VCaP (cell line): ENCODE results near the gene ALPL.

Source experiments
- H3K27ac ChIP-seq: fragments of 450-650 bp; 2 replicates; pipeline ENCODE4 v1.5.1; 2017
- TF ChIP-seq, protein P1 (sequence below): fragments of 450-650 bp; conservative IDR thresholded peaks from 2 replicates; pipeline ENCODE4 v1.5.1; 2017; ENCODE audit warnings: mild to moderate bottlenecking, moderate library complexity

The ALPL gene

DNA sequence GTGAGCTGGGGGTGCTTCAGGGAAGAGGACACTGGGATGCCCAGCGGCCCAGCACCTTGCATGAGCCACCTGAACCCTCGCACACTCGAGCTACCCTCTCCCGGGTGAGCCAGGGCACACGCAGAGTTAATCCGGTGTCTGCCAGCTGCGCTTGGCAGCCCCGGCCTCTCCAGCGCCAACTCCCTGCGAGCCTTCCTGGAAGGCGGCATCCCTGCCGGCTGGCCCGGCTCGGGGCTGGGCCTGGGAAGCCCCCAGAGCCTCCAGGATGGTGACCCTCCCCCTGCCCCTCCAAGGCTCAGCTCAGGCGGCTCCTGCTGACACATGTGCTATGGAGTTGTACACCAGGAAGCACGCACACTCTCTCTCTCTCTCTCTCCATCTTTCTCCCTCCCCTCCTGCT, 111.3 kb downstream of the ALPL start:
- H3K27ac ChIP-seq = peak overlapping the region; percentile 99
- TF ChIP-seq, protein P1, sequence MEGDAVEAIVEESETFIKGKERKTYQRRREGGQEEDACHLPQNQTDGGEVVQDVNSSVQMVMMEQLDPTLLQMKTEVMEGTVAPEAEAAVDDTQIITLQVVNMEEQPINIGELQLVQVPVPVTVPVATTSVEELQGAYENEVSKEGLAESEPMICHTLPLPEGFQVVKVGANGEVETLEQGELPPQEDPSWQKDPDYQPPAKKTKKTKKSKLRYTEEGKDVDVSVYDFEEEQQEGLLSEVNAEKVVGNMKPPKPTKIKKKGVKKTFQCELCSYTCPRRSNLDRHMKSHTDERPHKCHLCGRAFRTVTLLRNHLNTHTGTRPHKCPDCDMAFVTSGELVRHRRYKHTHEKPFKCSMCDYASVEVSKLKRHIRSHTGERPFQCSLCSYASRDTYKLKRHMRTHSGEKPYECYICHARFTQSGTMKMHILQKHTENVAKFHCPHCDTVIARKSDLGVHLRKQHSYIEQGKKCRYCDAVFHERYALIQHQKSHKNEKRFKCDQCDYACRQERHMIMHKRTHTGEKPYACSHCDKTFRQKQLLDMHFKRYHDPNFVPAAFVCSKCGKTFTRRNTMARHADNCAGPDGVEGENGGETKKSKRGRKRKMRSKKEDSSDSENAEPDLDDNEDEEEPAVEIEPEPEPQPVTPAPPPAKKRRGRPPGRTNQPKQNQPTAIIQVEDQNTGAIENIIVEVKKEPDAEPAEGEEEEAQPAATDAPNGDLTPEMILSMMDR = no peak

DNA sequence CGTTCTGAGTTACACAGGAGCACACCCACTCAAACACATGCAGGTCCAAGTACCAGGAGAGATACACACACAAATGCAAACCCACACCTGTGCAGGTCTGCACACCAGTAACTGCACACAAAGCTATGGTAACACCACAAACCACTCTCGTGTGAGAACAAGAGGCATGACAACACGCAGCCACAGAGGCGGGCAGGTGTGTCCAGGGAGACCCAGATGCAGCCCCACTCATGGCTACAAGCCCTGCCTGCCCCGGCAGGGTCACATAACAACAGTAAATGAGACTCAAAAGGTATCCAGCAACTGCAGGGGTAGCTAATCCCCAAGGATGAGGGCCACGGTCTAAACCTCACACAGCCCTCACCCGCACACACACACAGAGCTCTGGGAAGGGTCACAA, 111.8 kb downstream of the ALPL start:
- H3K27ac ChIP-seq = peak overlapping the region; percentile 99
- TF ChIP-seq, protein P1 = no peak

DNA sequence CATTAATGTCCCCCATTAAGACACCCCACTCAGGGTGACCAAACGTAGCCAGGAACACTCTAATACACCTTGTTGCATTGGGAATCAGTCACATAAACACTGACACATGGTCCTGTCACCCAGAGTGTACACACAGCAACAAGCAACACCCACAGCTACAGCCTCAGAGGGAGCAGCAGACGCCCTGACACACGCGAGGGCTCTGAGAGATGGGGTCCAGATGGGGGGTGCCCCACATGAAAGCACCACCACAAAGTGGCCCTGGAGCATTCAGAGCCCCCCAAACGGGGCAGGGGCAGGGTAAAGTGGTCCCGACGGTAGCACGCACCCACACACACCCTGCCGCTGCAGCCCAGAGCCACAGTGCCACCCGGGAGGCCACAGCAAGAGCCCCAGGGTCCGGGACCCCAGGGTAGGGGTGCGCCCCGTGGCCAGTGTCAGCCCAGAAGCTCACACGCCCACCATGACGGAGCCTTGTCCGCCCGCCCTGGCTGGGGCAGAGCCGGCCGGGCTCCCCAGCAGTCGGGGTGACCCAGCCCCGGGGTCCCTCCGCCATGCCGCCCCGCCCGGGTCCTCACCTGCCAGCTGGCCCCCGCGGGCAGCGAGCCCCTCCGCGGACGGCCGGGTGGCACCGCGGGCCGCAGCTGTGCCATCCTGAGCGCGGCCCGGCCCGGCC, 112.7 kb downstream of the ALPL start:
- TF ChIP-seq, protein P1 = no peak
- H3K27ac ChIP-seq = peak overlapping the region; percentile 99

DNA sequence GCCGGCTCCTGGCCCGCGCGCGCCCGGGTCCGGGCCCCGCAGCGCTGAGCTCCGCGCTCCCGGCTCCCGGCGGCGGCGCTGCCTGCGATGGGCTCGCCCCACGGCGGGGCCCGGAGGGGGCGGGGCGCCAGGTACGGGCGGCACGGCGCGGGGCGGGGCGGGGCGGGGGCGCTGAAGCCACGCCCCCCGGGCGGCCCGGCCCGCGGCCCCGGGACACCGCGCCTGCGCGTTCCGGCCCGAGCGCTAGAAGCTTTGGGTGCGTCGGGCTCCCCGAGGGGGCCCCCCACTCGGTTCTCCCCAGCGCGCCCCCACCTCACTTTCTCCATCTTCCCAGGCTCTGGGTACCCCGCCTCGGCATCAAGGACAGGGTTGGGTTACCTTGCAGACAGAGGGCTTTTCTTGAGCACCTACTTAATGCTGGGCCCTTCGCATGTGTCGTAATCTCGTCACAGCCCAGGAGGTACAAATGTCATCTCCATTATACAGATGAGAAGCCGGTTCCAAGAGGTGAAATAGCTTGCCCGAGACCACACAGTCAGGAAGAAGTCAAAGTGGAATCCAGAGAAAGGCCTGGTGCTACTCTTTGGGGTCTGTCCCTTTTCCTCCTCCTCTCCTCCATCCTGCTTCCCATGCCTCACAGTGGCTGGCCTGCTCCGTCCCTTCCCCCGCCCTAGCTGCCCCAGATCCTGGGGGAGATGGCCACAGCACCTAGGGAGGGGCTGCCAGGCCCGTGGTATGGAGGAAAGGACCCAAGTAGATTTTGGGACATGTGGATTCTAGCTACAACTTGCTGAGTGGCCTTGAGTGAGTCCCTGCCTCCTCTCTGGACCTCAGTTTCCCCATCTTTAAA, 113.5 kb downstream of the ALPL start:
- H3K27ac ChIP-seq = peak overlapping the region; percentile 99
- TF ChIP-seq, protein P1 = no peak

DNA sequence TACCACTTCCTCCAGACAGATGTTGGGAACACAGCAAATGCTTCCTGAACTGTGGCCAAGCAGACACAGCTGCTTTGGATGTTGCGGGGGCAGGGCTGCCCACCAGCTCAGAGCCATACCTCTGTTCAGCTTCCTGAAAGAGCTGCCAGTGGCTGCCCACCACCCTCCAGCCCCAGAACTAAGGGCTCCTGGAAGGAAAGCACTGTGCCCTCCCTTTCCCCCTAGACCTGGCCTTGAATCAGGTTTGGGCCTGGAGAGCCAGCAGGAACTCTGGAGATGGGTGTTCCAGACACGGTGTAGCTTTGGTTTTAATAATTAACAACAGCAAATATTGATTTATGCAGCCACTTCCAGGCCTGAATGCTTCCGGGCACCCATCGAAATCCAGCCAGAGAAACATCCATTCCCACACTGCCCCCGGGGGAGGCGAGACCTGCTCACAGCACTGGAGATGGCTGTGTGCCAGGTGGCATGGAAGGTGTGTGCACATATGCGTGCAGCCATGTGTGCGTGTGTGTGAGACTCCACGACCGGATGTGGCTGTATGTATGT, 114.3 kb downstream of the ALPL start:
- peak overlapping the region; percentile 99 for H3K27ac ChIP-seq
- TF ChIP-seq, protein P1 = no peak

DNA sequence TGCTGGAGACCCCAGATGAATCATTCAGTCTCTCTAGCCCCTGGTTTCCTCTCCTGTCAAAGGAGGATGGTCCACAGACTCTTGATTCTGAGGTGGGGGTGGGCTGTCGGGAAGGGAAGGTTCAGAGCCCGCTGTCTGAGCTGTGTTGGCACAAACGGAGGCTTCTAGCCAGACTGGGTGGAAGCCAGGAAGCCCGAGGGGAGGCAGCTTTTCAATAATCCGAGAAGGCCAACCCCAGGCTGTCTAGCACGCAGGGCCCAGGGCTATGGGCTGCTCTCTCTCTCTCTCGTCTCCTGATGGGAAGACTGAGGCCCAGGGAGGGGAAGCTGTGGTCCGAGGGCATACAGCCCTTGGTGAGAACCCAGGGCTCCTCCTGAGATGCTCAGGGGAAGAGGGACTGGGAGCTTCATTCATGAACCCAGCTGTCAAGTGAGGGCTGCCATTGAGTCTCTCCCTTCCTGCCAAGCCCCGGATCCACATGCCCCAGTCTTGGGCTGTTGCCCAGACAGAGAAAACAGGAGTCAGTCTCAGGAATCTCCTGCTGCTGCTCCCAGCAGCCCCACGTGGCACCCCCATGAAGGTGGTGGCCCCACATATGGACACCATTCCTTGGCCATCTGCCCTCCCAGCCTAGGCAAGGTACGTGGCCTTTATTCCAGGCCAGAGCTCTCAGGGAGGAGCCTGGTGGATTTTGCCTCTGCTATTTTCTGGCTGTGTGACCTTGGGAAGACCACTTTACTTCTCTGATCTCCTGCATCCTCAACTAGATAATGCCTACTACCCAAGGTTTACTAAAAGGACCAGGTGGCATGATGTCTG, 115.6 kb downstream of the ALPL start:
- TF ChIP-seq, protein P1 = no peak
- peak overlapping the region; percentile 99 for H3K27ac ChIP-seq
